HL-60 (cell line): ENCODE data around the gene TBC1D22A.

Source experiments
- DNase-seq, 2 experiments: peaks; one replicate each; pipeline ENCODE4 v3.0.0-alpha.2; 2010 to 2020; ENCODE audit warnings: low read depth in 1 of 2, low spot score in 1 of 2
- H3K27ac ChIP-seq: fragments of 250-450 bp; sonication (Bioruptor Pico); replicated peaks from 2 replicates; pipeline ENCODE4 v1.5.1; 2020; ENCODE audit warnings: mild to moderate bottlenecking, moderate library complexity
- H3K27me3 ChIP-seq: fragments of 250-450 bp; sonication (Bioruptor Pico); 2 replicates; pipeline ENCODE4 v1.5.1; 2021; ENCODE audit warnings: mild to moderate bottlenecking, moderate library complexity; ENCODE audit not compliant: insufficient read depth, poor library complexity, severe bottlenecking
- H3K4me3 ChIP-seq: replicated peaks from 2 replicates; pipeline ENCODE4 v1.5.1; 2011; ENCODE audit warnings: mild to moderate bottlenecking, control low read depth, low read length; ENCODE audit not compliant: insufficient read depth
- GABPA ChIP-seq: IDR thresholded peaks from 2 replicates; pipeline ENCODE4 v1.6.1; 2012; ENCODE audit warnings: low read depth
- POLR2AphosphoS5 ChIP-seq: IDR thresholded peaks from 2 replicates; pipeline ENCODE4 v1.6.1; 2012; ENCODE audit warnings: low read depth
- SPI1 ChIP-seq: IDR thresholded peaks from 2 replicates; pipeline ENCODE4 v1.6.1; 2012; ENCODE audit warnings: low read depth, mild to moderate bottlenecking, borderline replicate concordance
- TF ChIP-seq, protein P1 (sequence below): IDR thresholded peaks from one replicate; pipeline ENCODE4 v1.5.1; 2011; ENCODE audit warnings: low read length, control low read depth, inconsistent platforms; ENCODE audit not compliant: insufficient read depth
- TF ChIP-seq, protein P2 (sequence below): IDR thresholded peaks from 2 replicates; pipeline ENCODE4 v1.6.1; 2012; ENCODE audit warnings: low read depth; ENCODE audit not compliant: insufficient replicate concordance

Gene TBC1D22A

DNA sequence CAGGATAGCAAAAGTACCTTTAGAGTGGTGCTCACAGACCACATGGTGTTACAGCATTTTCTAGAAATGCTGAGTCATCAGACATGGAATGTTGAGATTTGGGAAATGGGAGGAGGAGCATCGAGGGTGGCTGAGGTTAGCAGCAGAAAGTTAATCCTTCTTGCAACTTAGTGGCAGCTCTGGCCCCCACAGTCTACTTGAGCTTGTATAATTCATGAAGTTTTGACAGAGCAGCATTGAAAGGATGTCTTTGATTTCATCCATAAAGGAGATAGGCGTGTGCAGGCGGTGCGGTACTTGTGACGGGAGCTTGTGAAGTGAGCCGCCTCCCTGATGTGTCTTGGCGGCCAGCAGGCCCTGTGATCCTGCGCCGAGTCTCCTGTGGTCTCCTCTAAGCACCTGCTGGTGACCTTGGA, 330.5 kb downstream of the TBC1D22A start:
- Histone ChIP-seq H3K27me3 (no peaks in the 10 kb centered on the region), H3K4me3 (no peak overlapping the region), H3K27ac (no peak overlapping the region)
- DNase-seq, result no peak
- TF ChIP-seq, protein P1, sequence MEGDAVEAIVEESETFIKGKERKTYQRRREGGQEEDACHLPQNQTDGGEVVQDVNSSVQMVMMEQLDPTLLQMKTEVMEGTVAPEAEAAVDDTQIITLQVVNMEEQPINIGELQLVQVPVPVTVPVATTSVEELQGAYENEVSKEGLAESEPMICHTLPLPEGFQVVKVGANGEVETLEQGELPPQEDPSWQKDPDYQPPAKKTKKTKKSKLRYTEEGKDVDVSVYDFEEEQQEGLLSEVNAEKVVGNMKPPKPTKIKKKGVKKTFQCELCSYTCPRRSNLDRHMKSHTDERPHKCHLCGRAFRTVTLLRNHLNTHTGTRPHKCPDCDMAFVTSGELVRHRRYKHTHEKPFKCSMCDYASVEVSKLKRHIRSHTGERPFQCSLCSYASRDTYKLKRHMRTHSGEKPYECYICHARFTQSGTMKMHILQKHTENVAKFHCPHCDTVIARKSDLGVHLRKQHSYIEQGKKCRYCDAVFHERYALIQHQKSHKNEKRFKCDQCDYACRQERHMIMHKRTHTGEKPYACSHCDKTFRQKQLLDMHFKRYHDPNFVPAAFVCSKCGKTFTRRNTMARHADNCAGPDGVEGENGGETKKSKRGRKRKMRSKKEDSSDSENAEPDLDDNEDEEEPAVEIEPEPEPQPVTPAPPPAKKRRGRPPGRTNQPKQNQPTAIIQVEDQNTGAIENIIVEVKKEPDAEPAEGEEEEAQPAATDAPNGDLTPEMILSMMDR, result no peak
- TF ChIP-seq, protein P2, sequence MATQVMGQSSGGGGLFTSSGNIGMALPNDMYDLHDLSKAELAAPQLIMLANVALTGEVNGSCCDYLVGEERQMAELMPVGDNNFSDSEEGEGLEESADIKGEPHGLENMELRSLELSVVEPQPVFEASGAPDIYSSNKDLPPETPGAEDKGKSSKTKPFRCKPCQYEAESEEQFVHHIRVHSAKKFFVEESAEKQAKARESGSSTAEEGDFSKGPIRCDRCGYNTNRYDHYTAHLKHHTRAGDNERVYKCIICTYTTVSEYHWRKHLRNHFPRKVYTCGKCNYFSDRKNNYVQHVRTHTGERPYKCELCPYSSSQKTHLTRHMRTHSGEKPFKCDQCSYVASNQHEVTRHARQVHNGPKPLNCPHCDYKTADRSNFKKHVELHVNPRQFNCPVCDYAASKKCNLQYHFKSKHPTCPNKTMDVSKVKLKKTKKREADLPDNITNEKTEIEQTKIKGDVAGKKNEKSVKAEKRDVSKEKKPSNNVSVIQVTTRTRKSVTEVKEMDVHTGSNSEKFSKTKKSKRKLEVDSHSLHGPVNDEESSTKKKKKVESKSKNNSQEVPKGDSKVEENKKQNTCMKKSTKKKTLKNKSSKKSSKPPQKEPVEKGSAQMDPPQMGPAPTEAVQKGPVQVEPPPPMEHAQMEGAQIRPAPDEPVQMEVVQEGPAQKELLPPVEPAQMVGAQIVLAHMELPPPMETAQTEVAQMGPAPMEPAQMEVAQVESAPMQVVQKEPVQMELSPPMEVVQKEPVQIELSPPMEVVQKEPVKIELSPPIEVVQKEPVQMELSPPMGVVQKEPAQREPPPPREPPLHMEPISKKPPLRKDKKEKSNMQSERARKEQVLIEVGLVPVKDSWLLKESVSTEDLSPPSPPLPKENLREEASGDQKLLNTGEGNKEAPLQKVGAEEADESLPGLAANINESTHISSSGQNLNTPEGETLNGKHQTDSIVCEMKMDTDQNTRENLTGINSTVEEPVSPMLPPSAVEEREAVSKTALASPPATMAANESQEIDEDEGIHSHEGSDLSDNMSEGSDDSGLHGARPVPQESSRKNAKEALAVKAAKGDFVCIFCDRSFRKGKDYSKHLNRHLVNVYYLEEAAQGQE, result no peak
- TF ChIP-seq SPI1 (no peak), POLR2AphosphoS5 (no peak), GABPA (no peak)

DNA sequence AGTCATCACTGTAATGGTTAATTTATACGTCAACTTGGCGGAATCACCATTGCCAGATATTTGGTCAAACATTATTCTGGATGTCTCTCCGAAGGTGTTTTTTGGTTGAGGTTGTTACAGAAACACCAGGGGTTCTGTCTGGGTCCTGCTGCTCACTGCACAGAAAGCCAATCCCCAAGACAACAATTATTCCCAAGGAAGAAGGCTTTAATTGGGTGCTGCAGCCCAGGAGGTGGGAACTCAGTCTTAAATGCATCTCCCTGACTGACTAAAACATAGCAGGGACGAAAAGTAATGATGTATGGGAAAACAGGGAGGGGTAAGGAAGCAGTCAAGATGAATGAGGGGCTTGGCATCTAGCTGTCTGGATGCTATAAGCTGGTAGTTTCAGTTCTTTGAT, 331.3 kb downstream of the TBC1D22A start:
- Histone ChIP-seq H3K27me3 (no peaks in the 10 kb centered on the region), H3K4me3 (no peak overlapping the region), H3K27ac (no peak overlapping the region)
- no peak for TF ChIP-seq GABPA
- no peak for TF ChIP-seq POLR2AphosphoS5
- TF ChIP-seq, protein P2, result no peak
- TF ChIP-seq SPI1, result no peak
- TF ChIP-seq, protein P1, result no peak
- no peak for DNase-seq

DNA sequence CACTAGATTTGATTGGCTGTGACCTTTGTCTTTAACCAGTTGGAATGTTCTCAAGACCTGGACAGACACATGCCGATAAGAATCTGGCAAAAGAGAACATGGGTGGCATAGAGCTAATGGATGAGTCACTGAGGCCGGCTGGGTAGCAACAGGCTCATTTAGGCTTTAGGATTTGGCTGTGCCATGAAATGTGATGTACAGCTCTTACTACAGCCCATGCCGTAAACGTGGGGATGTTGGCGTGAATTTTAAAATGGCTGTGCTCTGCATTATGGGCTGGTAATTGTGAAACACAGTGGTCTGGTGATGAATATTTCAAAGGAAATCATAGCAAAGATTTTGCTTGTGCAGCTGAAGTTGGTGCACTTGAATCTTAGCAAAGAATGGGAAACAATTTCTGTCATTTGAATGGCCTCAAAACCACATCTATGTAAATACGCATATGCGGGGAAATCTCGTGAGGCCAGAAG, 332.4 kb downstream of the TBC1D22A start:
- DNase-seq, result no peak
- Histone ChIP-seq H3K4me3 (no peak overlapping the region), H3K27me3 (no peaks in the 10 kb centered on the region), H3K27ac (no peak overlapping the region)
- TF ChIP-seq, protein P1, result no peak
- TF ChIP-seq POLR2AphosphoS5, result no peak
- no peak for TF ChIP-seq SPI1
- TF ChIP-seq, protein P2, result no peak
- TF ChIP-seq GABPA, result no peak
